Astrocyte of the spinal cord (primary cell): ENCODE results near the gene LY86.

ENCODE experiments used
- DNase-seq: peaks from one replicate; pipeline ENCODE4 v3.0.0; 2011; ENCODE audit warnings: low read depth, low spot score
- H3K4me3 ChIP-seq: 2 replicates; pipeline ENCODE4 v1.5.1; 2011; ENCODE audit warnings: low read depth, mild to moderate bottlenecking, low read length, moderate library complexity
- CTCF ChIP-seq: IDR thresholded peaks from 2 replicates; pipeline ENCODE4 v1.5.1; 2012; ENCODE audit warnings: low read depth, mild to moderate bottlenecking, low read length, inconsistent platforms
- in situ Hi-C: cut with HindIII; loops from 2 replicates; pipeline ENCODE4 v1.10.0; 2017; ENCODE audit warnings: low sequenced_read_pairs

LY86 gene

GRCh38 chr6:6547110-6547879 lies 41.2 kb upstream of the LY86 start:
- peak overlapping the region; percentile 22 for H3K4me3 ChIP-seq
- TF ChIP-seq CTCF, result peak; percentile 89
- peak; percentile 82 for DNase-seq
- in situ Hi-C loops, result no loop called here

- no peak overlapping the region for H3K4me3 ChIP-seq
- in situ Hi-C loops, result no loop called here
- no peak for DNase-seq
- TF ChIP-seq CTCF, result no peak
Measured at GRCh38 chr6:6556161-6556737, 32.3 kb upstream of the LY86 start.

GRCh38 chr6:6556738-6557503 lies 31.6 kb upstream of the LY86 start:
- TF ChIP-seq CTCF, result peak; percentile 70
- DNase-seq, result peak; percentile 2
- H3K4me3 ChIP-seq, result no peak overlapping the region
- in situ Hi-C loops, result no loop called here

- H3K4me3 ChIP-seq, result no peak overlapping the region
- in situ Hi-C loops, result no loop called here
- no peak for DNase-seq
- no peak for TF ChIP-seq CTCF
Measured at GRCh38 chr6:6557504-6557839, 31.0 kb upstream of the LY86 start.

- DNase-seq, result no peak
- no peak for TF ChIP-seq CTCF
- in situ Hi-C loops, result no loop called here
- no peak overlapping the region for H3K4me3 ChIP-seq
Measured at GRCh38 chr6:6557886-6558285, 30.6 kb upstream of the LY86 start.

GRCh38 chr6:6559994-6560570 lies 28.4 kb upstream of the LY86 start:
- in situ Hi-C loops, result no loop called here
- no peak overlapping the region for H3K4me3 ChIP-seq
- no peak for TF ChIP-seq CTCF
- no peak for DNase-seq
